Cardiac fibroblast (primary cell): ENCODE measurements around the gene TTC28.
A peak's percentile ranks its signal among the peaks of the same experiment; 100 is the strongest.

Experiments used
- DNase-seq, 2 donors: peaks; one replicate each; pipeline versions ENCODE4 v3.0.0 to v3.0.0-alpha.2; 2010; ENCODE audit warnings: low read depth in 2 of 2
- H3K4me3 ChIP-seq, 2 donors: replicated peaks in 1 of 2; 1 replicate in 1 of 2; 2 replicates in 1 of 2; pipeline ENCODE4 v1.5.1; 2011; ENCODE audit warnings: low read depth in 2 of 2, low read length in 2 of 2, mild to moderate bottlenecking in 2 of 2, moderate library complexity in 1 of 2
- TF ChIP-seq, protein P1 (sequence below): IDR thresholded peaks from one replicate; pipeline ENCODE4 v1.5.1; 2011; ENCODE audit warnings: low read depth, mild to moderate bottlenecking, low read length, inconsistent platforms

TTC28 gene

DNA sequence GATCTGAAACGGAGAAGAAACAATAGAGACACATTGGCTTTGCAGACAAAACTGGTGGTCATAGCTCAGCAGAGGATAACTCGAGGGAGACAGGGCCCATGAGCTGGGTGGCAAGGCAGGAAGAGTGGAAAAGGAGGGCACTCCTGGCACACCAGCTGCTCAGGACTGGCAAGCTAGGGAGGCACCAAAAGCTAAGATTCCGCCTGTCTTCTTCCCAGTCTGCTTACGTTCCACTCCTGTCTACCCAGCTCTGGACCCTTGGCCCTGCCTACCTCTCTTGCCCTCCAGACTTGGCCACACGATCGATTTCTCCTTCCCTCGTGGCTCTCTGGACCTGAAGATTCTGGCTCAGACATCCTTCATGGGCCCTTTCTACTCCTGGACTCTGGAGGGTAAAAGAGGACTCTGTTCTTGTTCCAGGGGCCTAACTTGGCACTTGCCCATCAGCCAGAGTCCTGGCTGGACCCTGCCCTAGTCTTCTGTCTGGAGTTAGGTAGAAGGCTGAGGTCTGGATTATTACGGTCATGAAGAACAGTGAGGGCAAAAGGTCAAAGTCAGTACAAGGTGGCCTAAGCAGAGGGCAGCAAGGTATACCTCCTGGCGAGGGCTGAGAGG lies 645.4 kb downstream of the TTC28 start:
- TF ChIP-seq, protein P1, sequence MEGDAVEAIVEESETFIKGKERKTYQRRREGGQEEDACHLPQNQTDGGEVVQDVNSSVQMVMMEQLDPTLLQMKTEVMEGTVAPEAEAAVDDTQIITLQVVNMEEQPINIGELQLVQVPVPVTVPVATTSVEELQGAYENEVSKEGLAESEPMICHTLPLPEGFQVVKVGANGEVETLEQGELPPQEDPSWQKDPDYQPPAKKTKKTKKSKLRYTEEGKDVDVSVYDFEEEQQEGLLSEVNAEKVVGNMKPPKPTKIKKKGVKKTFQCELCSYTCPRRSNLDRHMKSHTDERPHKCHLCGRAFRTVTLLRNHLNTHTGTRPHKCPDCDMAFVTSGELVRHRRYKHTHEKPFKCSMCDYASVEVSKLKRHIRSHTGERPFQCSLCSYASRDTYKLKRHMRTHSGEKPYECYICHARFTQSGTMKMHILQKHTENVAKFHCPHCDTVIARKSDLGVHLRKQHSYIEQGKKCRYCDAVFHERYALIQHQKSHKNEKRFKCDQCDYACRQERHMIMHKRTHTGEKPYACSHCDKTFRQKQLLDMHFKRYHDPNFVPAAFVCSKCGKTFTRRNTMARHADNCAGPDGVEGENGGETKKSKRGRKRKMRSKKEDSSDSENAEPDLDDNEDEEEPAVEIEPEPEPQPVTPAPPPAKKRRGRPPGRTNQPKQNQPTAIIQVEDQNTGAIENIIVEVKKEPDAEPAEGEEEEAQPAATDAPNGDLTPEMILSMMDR: no peak
- H3K4me3 ChIP-seq: no peak overlapping the region
- no peak for DNase-seq

DNA sequence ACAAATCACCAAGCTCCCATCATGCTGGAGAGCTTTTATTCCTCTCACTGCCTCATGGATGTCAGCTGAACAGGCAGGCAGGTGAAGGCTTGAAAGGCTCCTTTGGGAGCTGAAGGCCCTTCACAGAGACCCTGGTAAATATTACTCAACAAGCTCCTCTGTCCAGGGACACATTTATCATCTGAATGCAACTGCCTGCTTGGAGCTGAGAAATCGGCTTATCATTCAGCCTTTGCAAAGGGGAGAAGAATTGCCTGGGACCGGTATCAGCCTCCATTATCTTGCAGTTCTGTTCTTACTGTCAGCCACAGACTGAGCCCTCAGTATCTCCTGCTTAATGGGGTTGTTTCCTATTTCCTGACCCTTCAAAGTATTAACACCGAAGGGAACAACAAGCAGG lies 646.8 kb downstream of the TTC28 start:
- TF ChIP-seq, protein P1: no peak
- no peak for DNase-seq
- H3K4me3 ChIP-seq: no peak overlapping the region

DNA sequence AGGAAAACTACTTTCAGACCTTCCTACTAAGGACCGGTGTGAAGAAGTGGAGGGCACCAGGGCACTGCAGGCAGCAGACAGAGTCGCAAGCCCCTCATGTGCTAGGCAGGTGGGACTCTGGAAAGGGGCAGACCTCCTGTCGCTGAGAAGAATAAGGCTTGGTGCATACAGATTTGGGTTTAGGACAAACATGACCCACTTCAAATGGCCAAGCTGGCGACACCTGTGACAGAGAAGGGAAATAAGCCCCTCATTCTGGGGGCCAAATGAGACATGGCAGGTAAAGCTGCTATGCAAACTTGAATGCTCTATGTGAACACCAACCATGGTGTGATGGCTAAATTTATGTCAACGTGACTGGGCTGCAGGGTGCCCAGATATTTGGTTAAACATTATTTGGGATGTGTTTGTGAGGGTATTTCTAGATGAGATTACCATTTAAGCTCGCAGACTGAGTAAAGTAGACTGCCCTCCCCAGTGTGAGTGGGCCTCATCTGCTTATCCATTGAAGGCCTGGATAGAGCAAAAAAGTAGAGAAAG lies 648.2 kb downstream of the TTC28 start:
- TF ChIP-seq, protein P1: no peak
- H3K4me3 ChIP-seq: no peak overlapping the region
- no peak for DNase-seq

DNA sequence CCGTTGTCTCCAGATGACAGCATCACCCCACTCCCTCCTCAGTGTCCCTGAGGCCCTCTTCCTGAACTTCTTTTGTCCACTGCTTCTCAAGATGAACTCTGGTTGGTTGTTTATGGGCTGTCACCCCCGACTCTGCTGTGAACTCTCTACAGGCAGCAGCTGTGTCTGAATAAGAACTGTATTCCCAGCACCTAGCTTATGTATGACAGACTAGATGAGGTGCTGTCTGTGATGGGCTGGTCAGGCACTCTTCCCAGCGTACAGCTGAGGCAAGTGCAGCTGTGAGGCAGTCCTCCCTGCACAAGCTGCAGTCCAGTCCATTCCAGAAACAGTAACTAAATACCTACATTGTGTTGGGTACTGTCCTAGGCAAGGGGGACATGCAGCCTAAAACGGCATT lies 649.2 kb downstream of the TTC28 start:
- no peak overlapping the region for H3K4me3 ChIP-seq
- TF ChIP-seq, protein P1: no peak
- DNase-seq: no peak

DNA sequence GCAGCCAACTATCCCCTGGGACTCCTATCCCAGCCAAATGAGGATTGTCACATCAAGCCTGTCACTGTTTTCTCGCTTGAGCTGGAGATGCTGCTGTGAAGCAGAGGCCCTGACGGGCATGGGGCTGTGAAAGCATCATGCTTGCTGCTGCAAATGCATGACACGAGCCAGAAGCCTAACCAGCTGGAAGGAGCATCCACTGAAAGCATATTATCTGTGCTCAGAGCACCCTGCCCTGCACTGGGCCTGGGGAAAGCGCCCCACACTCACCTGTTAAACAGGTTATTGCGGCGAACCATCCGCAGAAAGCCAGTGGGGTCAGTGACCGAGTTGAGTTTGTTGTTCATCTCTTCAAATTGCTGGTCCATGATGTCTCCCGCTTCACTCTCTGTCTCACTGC lies 649.7 kb downstream of the TTC28 start:
- TF ChIP-seq, protein P1: no peak
- no peak for DNase-seq
- H3K4me3 ChIP-seq: no peak overlapping the region

DNA sequence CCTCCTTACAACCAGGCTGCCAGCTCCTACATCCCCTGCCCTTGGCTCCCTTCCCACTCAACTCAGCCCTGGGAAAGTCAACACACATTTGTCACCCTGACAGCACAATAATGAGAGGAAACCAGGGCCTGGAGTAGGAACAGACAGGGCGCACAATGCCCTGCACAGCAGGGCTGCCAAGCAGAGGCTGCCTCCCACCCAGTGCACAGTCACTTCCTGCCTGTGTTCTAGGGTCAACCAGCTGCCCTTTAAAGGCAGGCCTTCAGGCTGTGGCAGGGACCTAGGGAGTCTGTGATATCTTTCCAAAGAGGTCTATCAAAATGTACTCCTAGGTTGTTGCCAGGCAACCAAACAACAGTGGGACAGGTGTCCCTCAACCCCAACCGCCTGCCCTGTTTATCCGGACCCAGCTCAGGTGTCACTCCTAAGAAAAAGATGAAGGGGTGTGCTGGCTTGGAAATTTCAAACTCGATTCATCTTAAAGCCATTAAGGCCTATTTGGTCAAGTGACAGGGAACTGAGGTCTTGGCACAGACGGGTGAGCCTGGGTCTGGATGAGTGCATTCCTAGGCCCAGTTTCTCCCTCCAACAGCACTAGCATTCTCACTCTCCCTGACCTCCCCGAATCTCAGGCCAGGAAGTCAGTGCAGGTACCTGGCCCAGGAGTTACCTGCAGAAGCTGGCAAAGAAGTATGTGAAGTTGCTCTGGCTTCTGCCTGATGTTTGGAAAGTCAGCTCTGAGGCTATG lies 650.3 kb downstream of the TTC28 start:
- no peak overlapping the region for H3K4me3 ChIP-seq
- TF ChIP-seq, protein P1: no peak
- peak; percentile 67 to 85 for DNase-seq
